Ascending aorta (tissue), 2 donors: Measurements from ENCODE around the gene MYO3B. TPM values are rescaled to one million over a fixed set of nuclear protein-coding genes. Genes with fewer than 3 reads are reported as not detected.

Experiments
- DNase-seq, 2 donors: peaks; one replicate each; pipeline ENCODE4 v3.0.0-alpha.2; 2019; ENCODE audit warnings: low spot score in 2 of 2
- H3K27ac ChIP-seq, 2 donors: fragments of 200-600 bp; sonication (generic); one replicate each; pipeline ENCODE4 v1.5.1; 2016 to 2017; ENCODE audit warnings: mild to moderate bottlenecking in 1 of 2
- H3K27me3 ChIP-seq: fragments of 200-600 bp; sonication (generic); one replicate; pipeline ENCODE4 v1.5.1; 2017
- H3K36me3 ChIP-seq, 2 donors: fragments of 200-600 bp; sonication (generic); one replicate each; pipeline ENCODE4 v1.5.1; 2016
- H3K4me1 ChIP-seq, 2 donors: fragments of 200-600 bp; sonication (generic); one replicate each; pipeline ENCODE4 v1.5.1; 2016 to 2017; ENCODE audit warnings: mild to moderate bottlenecking in 1 of 2
- H3K4me3 ChIP-seq, 2 donors: fragments of 200-600 bp; sonication (generic); one replicate each; pipeline ENCODE4 v1.5.1; 2016 to 2017; ENCODE audit warnings: mild to moderate bottlenecking in 1 of 2
- H3K9me3 ChIP-seq, 2 donors: fragments of 200-600 bp; sonication (generic); one replicate each; pipeline ENCODE4 v1.5.1; 2016
- intact Hi-C: fragments of 100-400 bp; cut with DNase I; formaldehyde crosslinking; loops from one replicate; pipeline ENCODE4 v1.15.1; 2023
- total RNA-seq: library from RNA; depleted of rRNA; stranded (reverse); fragments of >200 nt; gene quantifications from one replicate; pipeline ENCODE4 v1.1.0, GENCODE V29; 2016
- TF ChIP-seq, protein P1 (sequence below), 3 experiments: fragments of 200-600 bp in 2 of 3; fragments of 450-650 bp in 1 of 3; sonication (generic) in 2 of 3; IDR thresholded peaks; one replicate each; pipeline ENCODE4 v1.5.1; 2016 to 2019; ENCODE audit warnings: antibody characterized with exemption in 3 of 3, mild to moderate bottlenecking in 1 of 3, moderate library complexity in 1 of 3

The MYO3B gene, protein sequence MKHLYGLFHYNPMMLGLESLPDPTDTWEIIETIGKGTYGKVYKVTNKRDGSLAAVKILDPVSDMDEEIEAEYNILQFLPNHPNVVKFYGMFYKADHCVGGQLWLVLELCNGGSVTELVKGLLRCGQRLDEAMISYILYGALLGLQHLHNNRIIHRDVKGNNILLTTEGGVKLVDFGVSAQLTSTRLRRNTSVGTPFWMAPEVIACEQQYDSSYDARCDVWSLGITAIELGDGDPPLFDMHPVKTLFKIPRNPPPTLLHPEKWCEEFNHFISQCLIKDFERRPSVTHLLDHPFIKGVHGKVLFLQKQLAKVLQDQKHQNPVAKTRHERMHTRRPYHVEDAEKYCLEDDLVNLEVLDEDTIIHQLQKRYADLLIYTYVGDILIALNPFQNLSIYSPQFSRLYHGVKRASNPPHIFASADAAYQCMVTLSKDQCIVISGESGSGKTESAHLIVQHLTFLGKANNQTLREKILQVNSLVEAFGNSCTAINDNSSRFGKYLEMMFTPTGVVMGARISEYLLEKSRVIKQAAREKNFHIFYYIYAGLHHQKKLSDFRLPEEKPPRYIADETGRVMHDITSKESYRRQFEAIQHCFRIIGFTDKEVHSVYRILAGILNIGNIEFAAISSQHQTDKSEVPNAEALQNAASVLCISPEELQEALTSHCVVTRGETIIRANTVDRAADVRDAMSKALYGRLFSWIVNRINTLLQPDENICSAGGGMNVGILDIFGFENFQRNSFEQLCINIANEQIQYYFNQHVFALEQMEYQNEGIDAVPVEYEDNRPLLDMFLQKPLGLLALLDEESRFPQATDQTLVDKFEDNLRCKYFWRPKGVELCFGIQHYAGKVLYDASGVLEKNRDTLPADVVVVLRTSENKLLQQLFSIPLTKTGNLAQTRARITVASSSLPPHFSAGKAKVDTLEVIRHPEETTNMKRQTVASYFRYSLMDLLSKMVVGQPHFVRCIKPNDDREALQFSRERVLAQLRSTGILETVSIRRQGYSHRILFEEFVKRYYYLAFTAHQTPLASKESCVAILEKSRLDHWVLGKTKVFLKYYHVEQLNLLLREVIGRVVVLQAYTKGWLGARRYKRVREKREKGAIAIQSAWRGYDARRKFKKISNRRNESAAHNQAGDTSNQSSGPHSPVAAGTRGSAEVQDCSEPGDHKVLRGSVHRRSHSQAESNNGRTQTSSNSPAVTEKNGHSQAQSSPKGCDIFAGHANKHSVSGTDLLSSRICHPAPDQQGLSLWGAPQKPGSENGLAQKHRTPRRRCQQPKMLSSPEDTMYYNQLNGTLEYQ (N-terminal part only)
- total RNA-seq, result not detected

DNA sequence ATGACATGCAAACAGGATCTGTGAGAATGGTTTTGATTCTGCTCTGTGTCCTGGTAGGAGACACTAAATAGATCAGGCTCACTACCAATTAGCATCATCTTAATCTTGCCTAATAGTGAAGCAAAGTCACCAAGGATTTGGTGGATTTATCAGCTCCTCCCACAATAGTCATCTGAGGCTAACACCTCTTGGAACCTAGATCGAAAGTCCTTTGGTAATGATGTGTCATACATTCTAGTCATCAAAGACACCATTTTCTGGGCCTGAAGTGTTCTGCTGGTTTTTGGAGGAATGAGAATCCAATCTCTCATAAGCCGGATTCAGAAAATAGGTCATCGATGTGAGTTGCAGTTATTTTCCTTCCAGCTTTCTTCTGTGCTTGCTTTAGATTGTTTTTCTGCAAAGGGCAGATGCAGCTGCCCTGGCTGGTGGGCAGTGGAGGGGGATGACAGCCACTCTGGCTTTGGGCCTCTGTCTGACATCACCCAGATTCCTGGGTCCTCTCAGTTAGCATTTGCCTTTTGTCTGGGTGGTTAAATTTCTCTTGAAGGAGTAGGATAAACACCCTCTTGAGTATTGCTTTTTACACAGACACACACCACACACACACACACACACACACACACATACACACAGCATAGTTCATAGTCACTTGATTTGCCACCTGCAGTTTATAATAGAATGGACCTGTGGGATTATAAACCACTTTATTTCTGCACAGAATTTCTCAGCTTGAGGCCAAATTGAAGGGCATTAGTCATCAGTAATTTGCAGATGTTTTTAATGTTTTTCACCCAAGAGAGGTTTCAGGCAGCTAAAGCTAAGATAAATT, at the start of gene MYO3B:
MYO3B (plus strand) TSS at position 198 of the 832 bp plus-strand sequence; CDS start at position 339, 141 bp downstream.
- intact Hi-C loops, result no loop called here
- H3K4me3 ChIP-seq, result no peak within 1 kb of the TSS
- DNase-seq, result no peak
- H3K4me1 ChIP-seq, result no peaks in the 10 kb centered on the region
- no peaks in the 10 kb centered on the region for H3K9me3 ChIP-seq
- H3K36me3 ChIP-seq, result no peaks in the 10 kb centered on the region
- H3K27me3 ChIP-seq, result no peaks in the 10 kb centered on the region
- TF ChIP-seq, protein P1, sequence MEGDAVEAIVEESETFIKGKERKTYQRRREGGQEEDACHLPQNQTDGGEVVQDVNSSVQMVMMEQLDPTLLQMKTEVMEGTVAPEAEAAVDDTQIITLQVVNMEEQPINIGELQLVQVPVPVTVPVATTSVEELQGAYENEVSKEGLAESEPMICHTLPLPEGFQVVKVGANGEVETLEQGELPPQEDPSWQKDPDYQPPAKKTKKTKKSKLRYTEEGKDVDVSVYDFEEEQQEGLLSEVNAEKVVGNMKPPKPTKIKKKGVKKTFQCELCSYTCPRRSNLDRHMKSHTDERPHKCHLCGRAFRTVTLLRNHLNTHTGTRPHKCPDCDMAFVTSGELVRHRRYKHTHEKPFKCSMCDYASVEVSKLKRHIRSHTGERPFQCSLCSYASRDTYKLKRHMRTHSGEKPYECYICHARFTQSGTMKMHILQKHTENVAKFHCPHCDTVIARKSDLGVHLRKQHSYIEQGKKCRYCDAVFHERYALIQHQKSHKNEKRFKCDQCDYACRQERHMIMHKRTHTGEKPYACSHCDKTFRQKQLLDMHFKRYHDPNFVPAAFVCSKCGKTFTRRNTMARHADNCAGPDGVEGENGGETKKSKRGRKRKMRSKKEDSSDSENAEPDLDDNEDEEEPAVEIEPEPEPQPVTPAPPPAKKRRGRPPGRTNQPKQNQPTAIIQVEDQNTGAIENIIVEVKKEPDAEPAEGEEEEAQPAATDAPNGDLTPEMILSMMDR (IDR thresholded peaks at IDR 0.05), result no peak
- no peak within 1 kb of the TSS for H3K27ac ChIP-seq

DNA sequence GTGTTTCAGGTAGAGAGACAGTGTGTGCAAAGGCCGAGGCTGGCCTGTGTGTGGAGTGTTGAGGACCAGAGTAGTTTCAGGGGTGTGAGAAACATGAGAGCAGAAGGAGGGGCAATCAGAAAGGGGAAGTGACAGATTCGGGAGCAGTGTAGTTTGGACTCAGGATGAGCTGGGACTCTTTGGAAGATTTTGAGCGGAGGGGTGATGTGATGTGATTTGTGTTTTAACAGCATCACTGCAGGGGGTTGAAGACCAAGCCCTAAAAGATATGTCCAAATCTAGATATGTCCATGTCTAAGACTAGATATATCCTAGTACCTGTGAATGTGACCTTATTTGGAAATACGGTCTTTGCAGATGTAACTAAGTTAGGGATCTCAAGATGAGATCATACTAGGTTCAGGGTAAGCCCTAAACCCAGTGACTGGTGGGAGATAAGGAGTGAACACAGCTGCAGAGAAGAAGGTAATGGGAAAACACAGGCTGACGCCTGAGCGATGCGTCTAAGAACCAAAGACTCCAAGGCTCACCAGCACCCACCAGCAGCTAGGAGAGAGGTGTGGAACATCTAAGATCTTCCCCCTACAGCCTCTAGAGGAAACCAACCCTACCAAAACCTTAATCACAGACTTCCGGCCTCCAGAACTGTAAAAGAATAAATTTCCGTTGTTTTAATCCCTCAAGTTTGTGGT, 38.5 kb upstream of the MYO3B start:
- peaks cover 0 to 7% of the 10 kb centered on the region in 2 donors for H3K9me3 ChIP-seq
- no peaks in the 10 kb centered on the region for H3K27me3 ChIP-seq
- H3K36me3 ChIP-seq, result no peaks in the 10 kb centered on the region
- intact Hi-C loops, result no loop called here
- TF ChIP-seq, protein P1 (IDR thresholded peaks at IDR 0.05), result no peak
- H3K4me3 ChIP-seq, result no peak overlapping the region
- no peaks in the 10 kb centered on the region for H3K4me1 ChIP-seq
- no peak overlapping the region for H3K27ac ChIP-seq
- no peak for DNase-seq

GRCh38 chr2:170140561-170140960, 37.4 kb upstream of the MYO3B start:
- Histone ChIP-seq H3K4me3 (no peak overlapping the region), H3K27ac (no peak overlapping the region), H3K36me3 (no peaks in the 10 kb centered on the region), H3K9me3 (peaks cover 0 to 5% of the 10 kb centered on the region in 2 donors), H3K27me3 (no peaks in the 10 kb centered on the region), H3K4me1 (no peaks in the 10 kb centered on the region)
- intact Hi-C loops, result no loop called here
- TF ChIP-seq, protein P1 (IDR thresholded peaks at IDR 0.05), result no peak
- no peak for DNase-seq

- Histone ChIP-seq H3K9me3 (no peaks in the 10 kb centered on the region), H3K4me3 (no peak overlapping the region), H3K4me1 (no peaks in the 10 kb centered on the region), H3K36me3 (no peaks in the 10 kb centered on the region), H3K27me3 (no peaks in the 10 kb centered on the region), H3K27ac (no peak overlapping the region)
- TF ChIP-seq, protein P1 (IDR thresholded peaks at IDR 0.05), result no peak
- intact Hi-C loops, result no loop called here
- DNase-seq, result no peak
Measured at GRCh38 chr2:170141865-170142264, 36.1 kb upstream of the MYO3B start.
